ENCODE measurements around the gene SLC2A9. TPM values are rescaled to one million over a fixed set of nuclear protein-coding genes. Genes with fewer than 3 reads are reported as not detected.

SLC2A9 gene
- total RNA-seq, 2 experiments from 2014 or later, result not detected

DNA sequence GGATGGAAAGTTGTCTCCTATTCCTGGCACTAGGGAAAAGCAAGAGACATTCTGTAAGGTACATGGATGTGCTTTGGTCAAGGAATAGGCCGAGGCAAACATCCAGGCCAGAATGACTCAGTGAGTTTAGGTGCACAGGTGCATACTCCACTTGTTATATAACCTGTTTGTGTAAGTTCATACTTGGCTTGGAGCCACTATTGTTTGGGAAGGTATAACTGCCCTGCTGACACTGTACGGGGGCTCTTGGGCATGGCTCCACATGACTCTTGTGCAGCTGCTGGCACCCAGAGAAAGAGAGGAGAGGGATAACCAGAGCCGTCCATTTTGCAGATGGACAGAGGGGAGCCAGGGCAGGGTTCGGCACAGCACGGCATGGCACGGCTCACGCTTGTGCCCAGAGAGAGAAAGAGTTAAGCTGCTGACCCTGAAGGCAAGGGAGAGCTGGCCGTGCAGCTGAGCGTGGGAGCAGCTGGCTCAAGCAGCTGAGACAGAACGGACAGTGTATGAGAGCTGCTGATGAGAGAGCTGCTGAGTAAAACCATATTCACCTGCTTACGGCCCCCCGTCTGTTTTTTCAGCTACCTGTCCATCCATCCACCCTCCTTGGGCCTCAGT is 98.0 kb downstream of the SLC2A9 start:
- TF ChIP-seq CTCF (conservative IDR thresholded peaks at IDR 0.05; ENCODE audit: low read length), result no peak
- TF ChIP-seq EZH2phosphoT487 (IDR thresholded peaks at IDR 0.05; ENCODE audit: borderline replicate concordance, low read depth, low read length), result no peak

DNA sequence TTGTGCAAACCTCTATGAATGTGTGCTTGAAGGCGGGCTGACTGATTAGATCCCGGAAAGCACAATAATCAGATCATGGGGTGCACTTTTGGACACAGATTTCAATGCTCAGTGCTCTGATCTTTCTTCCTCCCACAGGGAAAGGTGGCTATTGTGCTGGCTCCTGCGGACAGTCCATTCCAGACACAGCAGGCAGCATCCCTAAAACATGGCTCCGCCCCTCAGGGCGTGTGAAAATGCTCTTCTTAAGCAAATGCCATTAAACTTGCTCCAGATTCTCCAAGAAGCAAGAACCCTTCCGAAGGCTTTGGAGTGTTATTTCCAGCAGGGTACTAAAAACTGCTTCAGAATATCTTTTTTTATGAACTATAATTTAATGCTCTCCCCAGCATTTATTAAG is 100.0 kb downstream of the SLC2A9 start:
- Histone ChIP-seq H4K20me1 (ENCODE audit: insufficient read depth, low read length) (no peaks in the 10 kb centered on the region), H3K27ac (ENCODE audit: low read depth, low read length, poor library complexity, severe bottlenecking) (no peak overlapping the region), H3K4me2 (ENCODE audit: low read length) (no peak overlapping the region), H3K4me3 (ENCODE audit: low read depth, low read length, poor library complexity, severe bottlenecking) (no peak overlapping the region), H3K9me2 (ENCODE audit: insufficient read depth, low read length) (no peaks in the 10 kb centered on the region), H3K9me3 (ENCODE audit: low read length) (no peaks in the 10 kb centered on the region), H3K79me2 (ENCODE audit: insufficient read depth, low read depth, low read length) (no peaks in the 10 kb centered on the region), H3K36me3 (ENCODE audit: insufficient read depth, low read length) (no peaks in the 10 kb centered on the region), H3K4me1 (ENCODE audit: insufficient read depth, low read length, poor library complexity, severe bottlenecking) (no peaks in the 10 kb centered on the region), H2AFZ (ENCODE audit: low read length) (no peak overlapping the region)
- no peak for TF ChIP-seq CTCF (conservative IDR thresholded peaks at IDR 0.05; ENCODE audit: low read length)
- TF ChIP-seq EZH2phosphoT487 (IDR thresholded peaks at IDR 0.05; ENCODE audit: borderline replicate concordance, low read depth, low read length), result no peak
- CTCF ChIA-PET (ENCODE audit: unreplicated experiment), result no interaction called here
- intact Hi-C loops (cut with micrococcal nuclease; ENCODE audit: unreplicated experiment), result no loop called here
- no peak for DNase-seq (ENCODE audit: low spot score)
- POLR2A ChIA-PET, result no interaction called here
- no TSS peak for BruUV-seq (replicated peaks)

More for the DNA sequence above, 98.0 kb downstream of the SLC2A9 start:
- no peaks in the 10 kb centered on the region for H3K79me2 ChIP-seq (ENCODE audit: insufficient read depth, low read depth, low read length)
- no TSS peak for BruUV-seq (replicated peaks)
- H4K20me1 ChIP-seq (ENCODE audit: insufficient read depth, low read length), result no peaks in the 10 kb centered on the region
- no peak overlapping the region for H3K27ac ChIP-seq (ENCODE audit: low read depth, low read length, poor library complexity, severe bottlenecking)
- ChIA-PET CTCF (ENCODE audit: unreplicated experiment) (no interaction called here), POLR2A (interaction anchor here (0.6 kb wide), 1 partner anchor 382 kb away, joined by 4 read pairs; no protein-coding TSS in a partner anchor)
- H3K4me2 ChIP-seq (ENCODE audit: low read length), result no peak overlapping the region
- H3K9me2 ChIP-seq (ENCODE audit: insufficient read depth, low read length), result no peaks in the 10 kb centered on the region
- H3K36me3 ChIP-seq (ENCODE audit: insufficient read depth, low read length), result no peaks in the 10 kb centered on the region
- DNase-seq (ENCODE audit: low spot score), result no peak
- H3K4me1 ChIP-seq (ENCODE audit: insufficient read depth, low read length, poor library complexity, severe bottlenecking), result no peaks in the 10 kb centered on the region
- no peaks in the 10 kb centered on the region for H3K9me3 ChIP-seq (ENCODE audit: low read length)
- no peak overlapping the region for H3K4me3 ChIP-seq (ENCODE audit: low read depth, low read length, poor library complexity, severe bottlenecking)
- no peak overlapping the region for H2AFZ ChIP-seq (ENCODE audit: low read length)
- intact Hi-C loops (cut with micrococcal nuclease; ENCODE audit: unreplicated experiment), result no loop called here

- no peaks in the 10 kb centered on the region for H3K79me2 ChIP-seq (ENCODE audit: insufficient read depth, low read depth, low read length)
- no TSS peak for BruUV-seq (replicated peaks)
- H3K36me3 ChIP-seq (ENCODE audit: insufficient read depth, low read length), result no peaks in the 10 kb centered on the region
- POLR2A ChIA-PET, result no interaction called here
- no peaks in the 10 kb centered on the region for H3K9me2 ChIP-seq (ENCODE audit: insufficient read depth, low read length)
- no peaks in the 10 kb centered on the region for H4K20me1 ChIP-seq (ENCODE audit: insufficient read depth, low read length)
- H3K27ac ChIP-seq (ENCODE audit: low read depth, low read length, poor library complexity, severe bottlenecking), result no peak overlapping the region
- H3K4me2 ChIP-seq (ENCODE audit: low read length), result no peak overlapping the region
- DNase-seq (ENCODE audit: low spot score), result no peak
- intact Hi-C loops (cut with micrococcal nuclease; ENCODE audit: unreplicated experiment), result no loop called here
- no peak overlapping the region for H3K4me3 ChIP-seq (ENCODE audit: low read depth, low read length, poor library complexity, severe bottlenecking)
- H3K9me3 ChIP-seq (ENCODE audit: low read length), result no peaks in the 10 kb centered on the region
- no peak for TF ChIP-seq EZH2phosphoT487 (IDR thresholded peaks at IDR 0.05; ENCODE audit: borderline replicate concordance, low read depth, low read length)
- TF ChIP-seq CTCF (conservative IDR thresholded peaks at IDR 0.05; ENCODE audit: low read length), result no peak
- H3K4me1 ChIP-seq (ENCODE audit: insufficient read depth, low read length, poor library complexity, severe bottlenecking), result no peaks in the 10 kb centered on the region
- CTCF ChIA-PET (ENCODE audit: unreplicated experiment), result no interaction called here
- no peak overlapping the region for H2AFZ ChIP-seq (ENCODE audit: low read length)
These were observed 101.3 kb downstream of the SLC2A9 start for GRCh38 chr4:9920029-9920428.

Measured in OCI-LY7 (cell line).